ENCODE results near the gene PEX16. TPM values are rescaled to one million over a fixed set of nuclear protein-coding genes. Genes with fewer than 3 reads are reported as not detected.

Gene PEX16
- total RNA-seq, 4 donors from 2014 or later: 18.3 to 25.5 (median 22.1) TPM

GRCh38 chr11:45886816-45887520 lies 30.7 kb downstream of the PEX16 start:
- 100% methylated on average over 1 of the region's 4 CpGs; no CpG with 5 or more reads in 1 of the 2 donors for WGBS, 2 donors
- Histone ChIP-seq H3K36me3 (peaks cover 0 to 9% (median 0%) of the 10 kb centered on the region in 3 donors), H3K27ac (no peak overlapping the region), H3K27me3 (peaks cover 0 to 8% (median 0%) of the 10 kb centered on the region in 4 donors), H3K4me3 (no peak overlapping the region), H3K9me3 (no peaks in the 10 kb centered on the region), H3K4me1 (peaks cover 6 to 13% (median 9%) of the 10 kb centered on the region in 3 donors)
- intact Hi-C loops (cut with DNase I): no loop called here
- DNase-seq: no peak
- no peak for TF ChIP-seq CTCF (IDR thresholded peaks at IDR 0.05)
- no peak for TF ChIP-seq POLR2A (IDR thresholded peaks at IDR 0.05)

- H3K4me3 ChIP-seq: peak overlapping the region; percentile 41 to 72 (median 51)
- intact Hi-C loops (cut with DNase I): no loop called here
- no peak for DNase-seq
- H3K27ac ChIP-seq: no peak overlapping the region
- no peaks in the 10 kb centered on the region for H3K9me3 ChIP-seq
- peaks cover 0 to 8% (median 0%) of the 10 kb centered on the region in 4 donors for H3K27me3 ChIP-seq
- H3K4me1 ChIP-seq: peaks cover 6 to 13% (median 9%) of the 10 kb centered on the region in 3 donors
- peaks cover 0 to 18% (median 8%) of the 10 kb centered on the region in 3 donors for H3K36me3 ChIP-seq
- TF ChIP-seq POLR2A (IDR thresholded peaks at IDR 0.05): no peak
- TF ChIP-seq CTCF (IDR thresholded peaks at IDR 0.05): no peak
- WGBS, 2 donors: 32% methylated on average over 15 of the region's 43 CpGs; no CpG with 5 or more reads in 1 of the 2 donors
These were observed 31.6 kb downstream of the PEX16 start for GRCh38 chr11:45885921-45886721.

- DNase-seq: no peak
- H3K4me3 ChIP-seq: peak within 1 kb of the TSS; percentile 41 to 72 (median 51)
- no peak within 1 kb of the TSS for H3K27ac ChIP-seq
- no peak for TF ChIP-seq CTCF (IDR thresholded peaks at IDR 0.05)
- TF ChIP-seq POLR2A (IDR thresholded peaks at IDR 0.05): no peak
- H3K36me3 ChIP-seq: peaks cover 0 to 25% (median 15%) of the 10 kb centered on the region in 3 donors
- H3K9me3 ChIP-seq: no peaks in the 10 kb centered on the region
- intact Hi-C loops (cut with DNase I): no loop called here
- peaks cover 0 to 8% (median 0%) of the 10 kb centered on the region in 4 donors for H3K27me3 ChIP-seq
- peaks cover 6 to 13% (median 9%) of the 10 kb centered on the region in 3 donors for H3K4me1 ChIP-seq
- WGBS, 2 donors: 43 to 57% methylated on average over 1 to 2 of the region's 73 CpGs
These were observed 32.3 kb downstream of the PEX16 start, which contains the start of gene MAPK8IP1 for GRCh38 chr11:45885274-45885920. TSS of gene MAPK8IP1 (plus strand) at chr11:45885651. CDS start at chr11:45885821, 170 bp downstream.

- H3K4me3 ChIP-seq: peak overlapping the region in 2 of 4 donors; percentile 44 to 72
- WGBS, 2 donors: 82 to 88% methylated on average over 8 to 10 of the region's 10 CpGs
- peaks cover 6 to 13% (median 9%) of the 10 kb centered on the region in 3 donors for H3K4me1 ChIP-seq
- no peak for TF ChIP-seq POLR2A (IDR thresholded peaks at IDR 0.05)
- no peak for TF ChIP-seq CTCF (IDR thresholded peaks at IDR 0.05)
- peaks cover 0 to 8% (median 0%) of the 10 kb centered on the region in 4 donors for H3K27me3 ChIP-seq
- no peak for DNase-seq
- no peaks in the 10 kb centered on the region for H3K9me3 ChIP-seq
- intact Hi-C loops (cut with DNase I): no loop called here
- H3K36me3 ChIP-seq: peaks cover 0 to 32% (median 20%) of the 10 kb centered on the region in 3 donors
- H3K27ac ChIP-seq: no peak overlapping the region
These were observed 33.0 kb downstream of the PEX16 start for GRCh38 chr11:45884596-45885185.

Data from esophagus squamous epithelium (tissue), 5 donors.